Progenitor cell of endocrine pancreas (in vitro differentiated cells): ENCODE data around the gene FLRT1. TPM values are rescaled to one million over a fixed set of nuclear protein-coding genes. Genes with fewer than 3 reads are reported as not detected.

Source experiments
- DNase-seq: peaks from one replicate; pipeline ENCODE4 v3.0.0; 2021; ENCODE audit warnings: low spot score; ENCODE audit not compliant: unreplicated experiment
- H3K27ac Mint-ChIP-seq: 2 replicates; pipeline ENCODE4 v1.8.0; 2021; ENCODE audit warnings: mild to moderate bottlenecking, moderate library complexity, mixed read lengths
- H3K27me3 Mint-ChIP-seq: 2 replicates; pipeline ENCODE4 v1.8.0; 2021; ENCODE audit warnings: mixed read lengths
- H3K36me3 Mint-ChIP-seq: 2 replicates; pipeline ENCODE4 v1.8.0; 2022; ENCODE audit warnings: mixed read lengths; ENCODE audit not compliant: insufficient read depth
- H3K4me1 Mint-ChIP-seq: 2 replicates; pipeline ENCODE4 v1.8.0; 2021; ENCODE audit warnings: low read depth, mixed read lengths
- H3K4me3 Mint-ChIP-seq: 2 replicates; pipeline ENCODE4 v1.8.0; 2021; ENCODE audit warnings: low read depth, mild to moderate bottlenecking, moderate library complexity, mixed read lengths
- H3K9me3 Mint-ChIP-seq: 2 replicates; pipeline ENCODE4 v1.8.0; 2021; ENCODE audit warnings: low read depth, mixed read lengths
- total RNA-seq: library from RNA; stranded (reverse); gene quantifications from 2 replicates; pipeline ENCODE4 v1.2.1, GENCODE V29; 2021
- TF ChIP-seq, protein P1 (sequence below): fragments of 200-600 bp; sonication (generic); IDR thresholded peaks from one replicate; pipeline ENCODE4 v1.5.0; 2021; ENCODE audit warnings: antibody characterized with exemption, mild to moderate bottlenecking; ENCODE audit not compliant: unreplicated experiment

Gene FLRT1
- total RNA-seq, 1 donor from 2014 or later, result 0.17 TPM

GRCh38 chr11:64051297-64051696 lies 15.6 kb downstream of the FLRT1 start:
- Mint-ChIP-seq H3K9me3 (no peaks in the 10 kb centered on the region), H3K4me1 (peaks cover 4% of the 10 kb centered on the region), H3K27ac (no peak overlapping the region), H3K36me3 (no peaks in the 10 kb centered on the region), H3K27me3 (peaks cover 32% of the 10 kb centered on the region), H3K4me3 (no peak overlapping the region)
- no peak for DNase-seq
- TF ChIP-seq, protein P1, sequence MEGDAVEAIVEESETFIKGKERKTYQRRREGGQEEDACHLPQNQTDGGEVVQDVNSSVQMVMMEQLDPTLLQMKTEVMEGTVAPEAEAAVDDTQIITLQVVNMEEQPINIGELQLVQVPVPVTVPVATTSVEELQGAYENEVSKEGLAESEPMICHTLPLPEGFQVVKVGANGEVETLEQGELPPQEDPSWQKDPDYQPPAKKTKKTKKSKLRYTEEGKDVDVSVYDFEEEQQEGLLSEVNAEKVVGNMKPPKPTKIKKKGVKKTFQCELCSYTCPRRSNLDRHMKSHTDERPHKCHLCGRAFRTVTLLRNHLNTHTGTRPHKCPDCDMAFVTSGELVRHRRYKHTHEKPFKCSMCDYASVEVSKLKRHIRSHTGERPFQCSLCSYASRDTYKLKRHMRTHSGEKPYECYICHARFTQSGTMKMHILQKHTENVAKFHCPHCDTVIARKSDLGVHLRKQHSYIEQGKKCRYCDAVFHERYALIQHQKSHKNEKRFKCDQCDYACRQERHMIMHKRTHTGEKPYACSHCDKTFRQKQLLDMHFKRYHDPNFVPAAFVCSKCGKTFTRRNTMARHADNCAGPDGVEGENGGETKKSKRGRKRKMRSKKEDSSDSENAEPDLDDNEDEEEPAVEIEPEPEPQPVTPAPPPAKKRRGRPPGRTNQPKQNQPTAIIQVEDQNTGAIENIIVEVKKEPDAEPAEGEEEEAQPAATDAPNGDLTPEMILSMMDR, result no peak

DNA sequence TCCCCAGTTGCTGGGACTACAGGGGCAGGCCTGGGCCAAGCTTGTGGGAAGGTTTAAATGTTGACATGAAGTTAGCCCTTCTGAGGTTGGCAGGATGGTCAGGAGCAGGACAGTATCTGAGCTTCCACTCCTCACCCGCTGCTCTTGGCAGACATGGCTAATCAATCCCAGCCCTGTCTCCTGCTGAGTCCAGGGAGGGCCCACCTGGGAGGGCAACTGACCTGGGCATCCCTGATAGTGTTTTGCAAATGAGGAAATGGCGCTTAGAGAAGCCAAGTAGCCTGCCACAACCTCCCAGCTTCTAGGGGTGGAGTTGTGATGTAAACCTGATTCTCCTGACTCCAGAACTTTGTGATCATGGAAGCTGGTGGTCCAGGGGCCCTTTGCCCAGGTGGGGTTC lies 16.7 kb downstream of the FLRT1 start:
- TF ChIP-seq, protein P1, result no peak
- no peak overlapping the region for H3K4me3 Mint-ChIP-seq
- peaks cover 4% of the 10 kb centered on the region for H3K4me1 Mint-ChIP-seq
- H3K27ac Mint-ChIP-seq, result no peak overlapping the region
- no peak for DNase-seq
- H3K36me3 Mint-ChIP-seq, result no peaks in the 10 kb centered on the region
- peaks cover 27% of the 10 kb centered on the region for H3K27me3 Mint-ChIP-seq
- no peaks in the 10 kb centered on the region for H3K9me3 Mint-ChIP-seq

DNA sequence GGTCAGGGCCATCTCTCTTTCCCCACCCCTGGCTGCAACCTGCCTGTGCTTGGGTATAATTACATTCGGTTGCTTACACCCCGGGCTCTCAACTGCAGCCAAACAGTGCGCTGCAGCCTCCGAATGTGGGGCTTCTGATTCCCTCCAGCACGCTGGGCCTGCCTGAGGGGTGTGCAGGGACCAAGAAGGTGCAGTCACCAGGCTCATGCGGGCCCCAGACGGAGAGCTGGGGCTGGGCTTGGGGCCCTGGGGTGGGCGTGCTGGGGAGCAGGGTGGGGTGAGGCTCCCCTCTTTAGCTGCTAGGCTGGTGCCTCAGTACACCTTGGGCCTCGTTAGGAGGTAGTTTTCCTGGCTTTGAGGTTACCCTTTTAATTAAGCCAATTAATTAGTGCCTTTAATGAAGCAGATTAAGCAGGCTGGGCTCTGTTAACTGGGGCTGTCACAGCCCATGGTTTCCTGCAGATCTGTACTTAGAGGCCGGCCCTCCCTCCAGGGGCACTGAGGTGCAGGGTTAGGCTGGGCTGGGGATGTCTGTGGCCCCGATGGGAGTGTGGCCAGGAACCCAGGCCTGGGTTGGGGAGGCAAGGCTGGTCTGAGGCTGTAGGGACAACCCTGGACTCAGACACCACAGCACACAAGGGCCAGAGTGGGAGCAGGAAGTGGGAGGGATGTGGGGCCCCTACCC lies 17.3 kb downstream of the FLRT1 start:
- Mint-ChIP-seq H3K36me3 (no peaks in the 10 kb centered on the region), H3K9me3 (no peaks in the 10 kb centered on the region), H3K4me1 (peaks cover 4% of the 10 kb centered on the region), H3K27ac (no peak overlapping the region), H3K4me3 (no peak overlapping the region), H3K27me3 (peaks cover 29% of the 10 kb centered on the region)
- TF ChIP-seq, protein P1, result no peak
- DNase-seq, result no peak

- H3K36me3 Mint-ChIP-seq, result no peaks in the 10 kb centered on the region
- H3K9me3 Mint-ChIP-seq, result no peaks in the 10 kb centered on the region
- peaks cover 4% of the 10 kb centered on the region for H3K4me1 Mint-ChIP-seq
- H3K4me3 Mint-ChIP-seq, result no peak overlapping the region
- H3K27me3 Mint-ChIP-seq, result peaks cover 33% of the 10 kb centered on the region
- peak overlapping the region; percentile 70 for H3K27ac Mint-ChIP-seq
- TF ChIP-seq, protein P1, result no peak
- no peak for DNase-seq
These were observed 18.0 kb downstream of the FLRT1 start for GRCh38 chr11:64053699-64054098.

- H3K36me3 Mint-ChIP-seq, result no peaks in the 10 kb centered on the region
- H3K4me1 Mint-ChIP-seq, result peaks cover 4% of the 10 kb centered on the region
- no peak overlapping the region for H3K4me3 Mint-ChIP-seq
- H3K27ac Mint-ChIP-seq, result no peak overlapping the region
- DNase-seq, result no peak
- TF ChIP-seq, protein P1, result no peak
- no peaks in the 10 kb centered on the region for H3K9me3 Mint-ChIP-seq
- peaks cover 37% of the 10 kb centered on the region for H3K27me3 Mint-ChIP-seq
These were observed 19.3 kb downstream of the FLRT1 start for GRCh38 chr11:64055077-64055476.
